Effector CD4-positive, alpha-beta T cell (primary cell): ENCODE data around the gene MTHFSD.

Source experiments
- DNase-seq: peaks from one replicate; pipeline ENCODE4 v3.0.0-alpha.2; 2020

MTHFSD gene

DNA sequence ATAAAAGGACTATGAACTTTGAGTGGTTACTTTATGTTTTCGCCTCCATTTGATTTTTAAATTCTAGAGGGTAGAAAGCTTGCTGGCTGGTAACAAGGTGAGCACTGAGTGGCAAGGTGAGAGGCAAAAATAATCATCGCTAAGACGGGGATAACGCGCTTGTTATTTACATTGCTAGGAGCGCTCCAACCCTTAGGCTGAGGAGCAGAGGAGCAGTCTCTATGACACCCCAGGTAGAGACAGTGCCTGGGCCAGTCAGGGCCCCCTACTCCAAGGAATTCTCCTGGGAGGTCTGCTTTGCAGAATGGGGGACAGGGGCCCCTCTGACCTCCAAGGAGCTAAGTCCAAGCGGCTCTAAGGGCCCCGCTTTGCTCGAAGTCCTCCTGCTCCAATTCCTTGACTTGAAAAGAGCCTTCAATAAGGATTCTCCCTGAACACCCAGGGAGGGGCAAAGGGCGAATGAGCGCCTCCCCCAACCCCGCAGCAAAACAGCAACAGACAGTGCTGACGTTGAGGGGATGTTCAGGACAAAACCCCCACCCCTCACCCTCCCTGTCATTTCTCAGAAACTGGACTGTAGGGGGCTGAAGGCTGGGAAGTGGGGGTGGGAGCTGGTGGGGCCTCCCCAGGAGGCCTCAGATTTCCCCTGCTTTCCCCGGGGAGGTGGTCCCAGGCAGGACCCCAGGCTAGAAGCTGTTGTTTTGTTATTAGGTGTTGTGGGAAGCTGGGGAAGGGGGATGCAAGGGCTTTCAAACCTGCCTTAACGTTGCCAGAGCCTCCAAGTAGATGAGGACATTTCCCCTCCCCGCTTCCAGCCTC, 54.9 kb downstream of the MTHFSD start:
- DNase-seq: no peak

- no peak for DNase-seq
Observed at GRCh38 chr16:86499440-86499786, 55.6 kb downstream of the MTHFSD start.

DNA sequence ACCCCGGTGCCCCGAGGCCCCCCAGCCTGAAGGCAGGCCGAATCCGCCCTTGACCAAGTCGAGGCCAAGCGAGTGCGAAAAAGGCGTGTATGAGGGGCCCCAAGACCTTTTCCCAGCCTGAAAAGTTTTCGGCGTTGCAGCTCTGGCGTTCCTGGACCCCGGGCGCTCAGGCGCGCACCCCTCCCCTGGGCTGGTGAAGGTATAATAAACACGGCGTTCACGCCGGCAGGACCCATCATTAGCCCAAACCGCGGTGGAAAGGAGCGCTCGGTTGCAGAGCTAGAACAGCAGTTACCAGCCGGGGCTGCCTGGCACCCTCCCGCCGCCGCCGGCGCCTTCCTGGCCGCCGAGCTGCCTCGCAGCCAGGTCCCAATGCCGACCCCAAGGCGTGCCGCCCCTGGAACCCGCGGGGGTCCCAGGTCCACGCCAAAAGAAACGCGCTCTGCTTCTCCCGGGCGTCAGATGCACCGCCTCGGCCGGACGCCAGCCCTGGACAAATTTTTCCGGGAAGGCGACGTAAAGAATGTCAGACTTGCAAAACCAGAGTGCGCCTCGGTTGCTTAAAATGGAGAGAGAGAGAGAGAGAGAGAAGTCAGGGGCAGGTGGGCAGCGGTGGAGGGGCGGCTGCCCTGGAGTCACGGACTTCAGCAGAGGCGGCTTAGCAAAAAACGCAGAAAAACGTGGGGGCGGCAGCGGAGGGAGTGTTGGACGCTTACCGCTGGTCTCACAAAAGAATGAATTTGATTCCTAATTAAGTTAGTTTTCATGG, 56.2 kb downstream of the MTHFSD start:
- DNase-seq: no peak

GRCh38 chr16:86498155-86498670, 56.8 kb downstream of the MTHFSD start:
- no peak for DNase-seq

- DNase-seq: no peak
Observed at GRCh38 chr16:86497551-86498021, 57.4 kb downstream of the MTHFSD start.

GRCh38 chr16:86496929-86497461, 58.0 kb downstream of the MTHFSD start:
- DNase-seq: no peak

- no peak for DNase-seq
Observed at GRCh38 chr16:86496262-86496928, 58.6 kb downstream of the MTHFSD start.

- DNase-seq: no peak
Observed at GRCh38 chr16:86495756-86496261, 59.2 kb downstream of the MTHFSD start.

GRCh38 chr16:86495357-86495701, 59.7 kb downstream of the MTHFSD start:
- DNase-seq: no peak

DNA sequence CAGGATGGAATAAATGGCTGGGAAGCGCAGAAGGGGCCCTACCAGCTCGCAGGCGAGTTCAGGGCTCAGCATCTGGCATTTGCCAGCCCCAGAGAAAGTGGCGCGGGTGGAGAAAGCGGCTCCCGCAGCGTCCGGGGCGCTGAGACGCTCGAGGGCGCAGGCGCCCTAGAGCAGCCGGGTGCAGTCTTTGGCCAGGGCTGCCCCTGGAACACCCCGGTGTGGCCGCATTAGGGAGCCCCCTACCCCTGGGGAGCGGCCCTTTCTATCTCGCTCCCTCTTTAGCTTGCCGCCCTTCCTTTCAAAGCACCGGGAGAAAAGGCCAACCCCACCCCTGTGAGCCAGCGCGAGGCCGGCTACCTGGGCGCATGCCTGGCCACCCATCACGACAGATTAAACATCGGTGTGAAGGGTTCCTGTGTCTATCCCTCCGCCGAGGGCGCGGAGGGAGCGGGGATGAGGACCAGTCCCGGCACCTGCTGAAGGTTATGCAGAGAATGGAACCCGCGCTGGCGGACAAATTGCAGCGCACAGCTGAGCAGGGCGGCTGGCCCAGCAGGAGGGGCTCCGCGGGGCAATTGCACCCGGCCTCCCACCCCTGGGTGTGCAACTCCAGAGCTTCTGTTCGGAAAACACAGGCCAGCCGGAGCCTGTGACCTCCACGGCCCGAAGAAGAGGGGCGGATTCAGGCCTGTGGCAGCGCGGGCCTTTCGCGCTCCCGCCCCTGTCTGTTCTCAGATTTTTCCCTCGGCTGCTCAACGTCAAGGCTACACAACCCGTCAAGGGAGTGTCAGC, 60.3 kb downstream of the MTHFSD start:
- no peak for DNase-seq

DNA sequence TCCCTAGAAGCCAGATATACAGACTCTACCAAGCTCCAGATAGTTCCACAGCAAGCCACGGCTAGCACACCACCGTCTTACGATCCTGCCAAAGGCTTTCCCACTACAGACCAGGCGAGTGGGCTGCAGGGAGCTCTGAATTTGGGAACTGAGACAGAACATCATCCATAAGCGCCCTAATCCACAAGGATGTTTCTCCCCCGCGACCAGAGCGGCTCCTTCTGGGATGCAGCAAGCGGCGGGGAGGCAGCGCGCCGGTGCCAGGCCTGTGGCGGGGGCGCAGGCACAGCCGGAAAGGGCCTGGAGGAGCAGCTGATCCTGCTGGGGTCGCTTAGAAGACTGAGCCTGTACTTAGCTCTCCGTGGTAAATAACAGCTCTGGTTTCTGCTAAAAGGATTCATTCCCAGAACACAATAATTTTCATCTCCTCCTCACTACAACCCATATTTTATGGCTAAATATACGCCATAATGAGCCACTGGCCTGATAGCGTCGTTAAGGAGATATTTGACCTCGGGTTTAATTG, 60.9 kb downstream of the MTHFSD start:
- no peak for DNase-seq

DNA sequence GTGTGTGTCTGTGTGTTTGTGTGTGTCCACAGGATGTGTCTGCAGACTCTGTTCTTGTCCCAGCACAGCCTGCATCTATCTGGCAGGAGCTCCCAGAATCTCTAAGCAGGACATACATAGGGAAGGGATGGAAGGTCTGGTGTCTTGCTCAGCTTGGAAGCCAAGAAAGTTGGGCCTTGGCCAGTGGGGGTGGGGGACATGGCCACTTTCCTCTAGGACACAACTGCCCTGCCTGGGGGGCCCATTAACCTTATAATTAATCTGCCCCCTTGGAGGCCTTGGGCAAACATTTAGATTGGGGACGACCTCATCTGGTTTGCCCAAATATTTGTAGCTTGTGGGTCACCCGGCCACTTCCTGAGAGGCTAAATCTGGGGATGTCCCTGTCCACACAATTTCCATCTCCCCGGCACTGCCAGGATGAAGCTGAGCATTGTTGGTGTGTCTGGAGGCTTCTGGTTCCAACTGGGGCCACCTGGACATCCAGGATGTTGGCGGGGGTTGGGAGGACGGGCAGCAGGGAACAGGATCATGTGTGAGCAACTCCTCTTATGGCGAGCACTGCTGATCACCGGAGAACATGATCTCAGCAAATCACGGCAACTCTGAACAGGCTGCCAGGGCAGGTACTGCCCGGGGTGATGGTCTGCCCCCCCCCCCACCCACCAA, 61.9 kb downstream of the MTHFSD start:
- DNase-seq: no peak

GRCh38 chr16:86492267-86492960, 62.6 kb downstream of the MTHFSD start:
- DNase-seq: no peak

- DNase-seq: no peak
Observed at GRCh38 chr16:86491640-86492023, 63.4 kb downstream of the MTHFSD start.

DNA sequence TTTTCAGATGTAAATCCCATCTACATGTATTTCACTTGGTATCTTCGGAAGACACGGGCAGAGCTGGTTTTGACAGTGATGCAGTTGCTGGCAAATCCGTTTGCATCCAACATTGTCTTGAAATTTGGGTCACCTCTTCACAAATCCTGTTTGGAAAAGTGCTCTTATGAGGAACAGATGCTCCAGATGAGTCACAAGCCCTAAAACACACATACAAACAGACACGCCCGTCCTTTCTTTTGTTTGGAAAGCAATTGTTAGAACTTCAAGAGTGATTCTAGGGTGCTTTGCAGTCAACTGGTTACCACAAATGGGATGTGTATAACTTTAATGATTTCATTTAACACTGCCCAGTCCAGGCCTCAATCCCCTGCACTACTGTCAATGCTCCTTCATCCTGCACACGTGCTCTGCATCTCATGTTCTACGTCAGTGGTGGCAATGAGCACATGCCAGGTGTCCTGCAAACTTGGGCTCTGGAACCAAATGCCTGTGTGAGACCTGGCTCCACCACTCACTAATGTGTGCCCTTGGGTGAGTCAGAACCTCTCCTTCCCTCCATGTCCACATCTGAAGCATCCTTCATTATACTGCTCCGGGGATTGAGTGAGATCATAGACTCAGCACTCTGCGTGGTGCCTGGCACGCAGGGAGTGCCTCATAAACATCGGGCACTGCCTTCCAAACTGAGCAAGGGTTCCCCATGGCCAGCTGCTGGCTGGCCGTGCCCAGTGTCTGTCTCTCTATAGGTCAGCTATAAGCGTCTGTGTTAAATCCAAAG, 64.0 kb downstream of the MTHFSD start:
- no peak for DNase-seq

GRCh38 chr16:86485746-86486145, 69.3 kb downstream of the MTHFSD start:
- no peak for DNase-seq

DNA sequence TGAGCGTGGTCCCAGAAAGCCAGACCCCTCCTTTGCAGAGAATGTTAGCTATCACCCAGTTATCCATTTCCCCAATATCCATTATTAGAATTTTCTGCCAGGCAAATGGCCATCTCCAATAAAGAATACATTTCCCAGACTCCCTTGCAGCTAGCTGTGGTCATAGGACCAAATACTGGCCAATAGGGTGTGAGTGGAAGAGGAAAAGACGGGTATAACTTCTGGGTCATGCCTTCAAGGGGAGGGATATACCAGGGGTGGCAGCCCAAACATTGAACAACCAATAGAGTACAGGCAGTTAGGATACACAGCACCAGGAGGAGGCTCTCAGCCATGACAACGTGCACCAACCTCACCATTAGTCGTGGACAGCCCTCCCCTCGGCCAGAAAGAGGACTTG, 70.8 kb downstream of the MTHFSD start:
- no peak for DNase-seq

DNA sequence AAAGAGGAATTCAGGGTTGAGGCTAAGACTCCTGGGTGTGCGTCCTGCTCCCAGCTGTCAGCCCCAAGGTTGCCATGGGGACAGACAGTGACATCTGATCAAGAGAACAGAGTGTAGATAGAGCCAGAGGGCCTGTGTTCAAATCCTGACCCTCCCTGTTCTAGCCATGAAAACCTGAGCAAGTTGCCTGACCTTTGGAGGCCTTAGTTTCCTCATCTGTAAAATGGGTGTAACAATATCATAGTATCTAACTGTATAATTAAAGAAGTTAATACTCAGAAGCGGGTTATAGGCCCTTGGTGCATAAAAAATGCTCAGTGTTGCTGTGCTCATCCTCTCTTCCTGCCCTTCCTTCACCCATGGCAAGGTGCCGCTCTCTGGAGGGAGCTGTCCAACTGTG, 73.4 kb downstream of the MTHFSD start:
- DNase-seq: no peak

DNA sequence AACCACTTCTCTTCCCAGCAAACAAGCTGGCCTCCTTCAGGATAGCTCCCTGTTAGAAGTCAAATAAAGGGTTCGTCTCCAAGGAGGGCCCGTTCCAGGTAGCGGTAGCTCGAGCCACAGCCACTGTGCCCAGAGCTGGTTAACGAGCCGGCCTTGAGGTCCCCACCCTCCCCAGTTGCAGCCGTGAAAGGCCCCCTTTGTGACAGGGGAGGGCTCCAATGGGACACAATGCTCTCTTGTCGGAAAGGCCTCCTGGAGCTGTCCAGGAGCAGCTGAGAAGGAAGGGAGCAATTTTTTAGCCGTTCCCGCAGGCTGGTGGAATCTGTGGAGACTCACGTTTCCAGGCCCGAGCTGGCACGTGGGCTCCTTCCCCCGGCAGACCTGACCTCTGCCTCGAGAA, 74.6 kb downstream of the MTHFSD start:
- no peak for DNase-seq
